SK-N-SH (cell line): ENCODE measurements around the gene NTM.

ENCODE experiments used
- CTCF ChIP-seq: fragments of 200-600 bp; sonication (generic); IDR thresholded peaks from 2 replicates; pipeline ENCODE4 v1.6.1; 2017; ENCODE audit warnings: antibody characterized with exemption, mild to moderate bottlenecking, moderate library complexity
- EP300 ChIP-seq, 2 experiments: IDR thresholded peaks; 2 replicates each; pipeline versions ENCODE4 v1.4.0 to v1.6.1; 2012; ENCODE audit warnings: borderline replicate concordance in 1 of 2, low read depth in 1 of 2, low read length in 1 of 2
- FOXJ3 ChIP-seq: sonication (generic); formaldehyde crosslinking; IDR thresholded peaks from 2 replicates; pipeline ENCODE4 v1.5.1; 2020; ENCODE audit warnings: mild to moderate bottlenecking, missing genetic modification reagents
- JUND ChIP-seq: IDR thresholded peaks from 2 replicates; pipeline ENCODE4 v1.4.0; 2012
- MXI1 ChIP-seq: IDR thresholded peaks from 2 replicates; pipeline ENCODE4 v1.6.1; 2012; ENCODE audit warnings: mild to moderate bottlenecking, low read depth, low read length, improper control_type of control experiment
- POLR2AphosphoS5 ChIP-seq: IDR thresholded peaks from 2 replicates; pipeline ENCODE4 v1.6.1; 2012; ENCODE audit warnings: low read depth, low read length
- RAD21 ChIP-seq: IDR thresholded peaks from 2 replicates; pipeline ENCODE4 v1.6.1; 2012; ENCODE audit warnings: mild to moderate bottlenecking, low read length
- REST ChIP-seq: IDR thresholded peaks from 2 replicates; pipeline ENCODE4 v1.6.1; 2012; ENCODE audit warnings: mild to moderate bottlenecking, low read depth, low read length, moderate library complexity
- RXRA ChIP-seq: IDR thresholded peaks from 2 replicates; pipeline ENCODE4 v1.4.0; 2012; ENCODE audit warnings: low read depth, mild to moderate bottlenecking, borderline replicate concordance
- SIN3A ChIP-seq: IDR thresholded peaks from 2 replicates; pipeline ENCODE4 v1.6.1; 2012; ENCODE audit warnings: low read depth, mild to moderate bottlenecking, low read length, moderate library complexity, borderline replicate concordance
- SMC3 ChIP-seq: IDR thresholded peaks from 2 replicates; pipeline ENCODE4 v1.6.1; 2012; ENCODE audit warnings: low read depth, low read length, improper control_type of control experiment
- TAF1 ChIP-seq: IDR thresholded peaks from 2 replicates; pipeline ENCODE4 v1.6.1; 2012; ENCODE audit warnings: low read depth, mild to moderate bottlenecking, low read length, moderate library complexity, borderline replicate concordance

- TF ChIP-seq POLR2AphosphoS5 (no peak), CTCF (no peak), REST (no peak), MXI1 (no peak), TAF1 (no peak), RXRA (no peak), EP300 (IDR thresholded peaks at IDR 0.05; ENCODE audit: borderline replicate concordance in 1 of 2, low read depth in 1 of 2, low read length in 1 of 2) (no peak), RAD21 (no peak), FOXJ3 (CRISPR knock-in tag) (no peak), JUND (no peak), SMC3 (no peak), SIN3A (no peak)
Measured at GRCh38 chr11:131324921-131325570, 45.4 kb upstream of the NTM start.
